HG03108 (cell line): Measurements from ENCODE around the gene C4orf33.
"Not testable (repeated sequence)": the region's sequence is repeated elsewhere in the genome, so short reads cannot be mapped to it uniquely, and the experiment has no call there.

Experiments
- ATAC-seq: cut with Tn5 transposase; IDR thresholded peaks from one replicate; pipeline ENCODE4 v1.9.1; 2021; ENCODE audit warnings: moderate library complexity; ENCODE audit not compliant: unreplicated experiment

C4orf33 gene

DNA sequence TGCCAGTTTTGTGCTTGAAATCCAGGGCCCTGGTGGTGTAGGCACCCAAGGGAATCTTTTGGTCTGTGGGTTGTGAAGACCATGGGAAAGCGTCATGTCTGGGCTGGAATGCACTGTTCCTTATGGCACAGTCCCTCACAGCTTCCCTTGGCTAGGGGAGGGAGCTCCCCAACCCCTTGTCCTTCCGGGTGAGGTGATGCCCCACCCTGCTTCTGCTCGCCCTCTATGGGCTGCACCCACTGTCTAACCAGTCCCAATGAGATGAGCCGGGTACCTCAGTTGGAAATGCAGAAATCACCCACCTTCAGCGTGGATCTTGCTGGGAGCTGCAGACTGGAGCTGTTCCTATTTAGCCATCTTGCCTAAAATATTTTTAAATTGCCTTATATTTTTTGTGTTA is 30.7 kb downstream of the C4orf33 start:
- not testable (repeated sequence) for ATAC-seq

DNA sequence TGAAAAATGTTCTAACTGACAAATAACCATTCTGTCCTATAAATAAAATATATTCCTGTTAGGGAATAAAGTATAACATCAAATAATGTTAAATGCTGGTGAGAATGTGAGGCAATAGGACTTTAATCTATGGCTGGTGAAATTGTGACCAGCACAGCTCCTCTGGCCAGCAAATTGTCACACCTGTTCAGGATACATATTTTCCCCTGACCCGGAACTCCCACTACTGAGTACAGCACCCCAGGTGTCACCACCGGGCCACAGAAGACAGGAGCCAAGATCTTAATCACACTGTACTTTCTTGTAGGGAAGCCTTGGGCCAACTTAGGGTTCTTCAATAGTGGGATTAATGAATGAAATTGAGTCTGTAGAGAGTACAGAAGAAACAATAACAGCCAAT is 33.2 kb downstream of the C4orf33 start:
- ATAC-seq, result no peak

DNA sequence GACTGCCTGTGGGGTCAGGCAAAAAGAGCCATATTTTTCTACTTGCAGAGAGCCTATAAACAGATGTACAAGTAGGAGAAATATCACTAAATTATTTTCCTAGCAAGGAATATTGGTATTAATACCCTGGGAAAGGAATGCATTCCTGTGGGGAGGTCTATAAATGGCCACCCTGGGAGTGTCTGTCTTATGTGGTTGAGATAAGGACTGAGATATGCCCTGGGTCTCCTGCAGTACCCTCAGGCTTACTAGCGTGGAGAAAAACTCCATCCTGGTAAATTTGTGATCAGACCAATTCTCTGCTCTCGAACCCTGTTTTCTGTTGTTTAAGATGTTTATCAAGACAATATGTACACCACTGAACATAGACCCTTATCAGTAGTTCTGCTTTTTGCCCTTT is 35.4 kb downstream of the C4orf33 start:
- ATAC-seq, result no peak

DNA sequence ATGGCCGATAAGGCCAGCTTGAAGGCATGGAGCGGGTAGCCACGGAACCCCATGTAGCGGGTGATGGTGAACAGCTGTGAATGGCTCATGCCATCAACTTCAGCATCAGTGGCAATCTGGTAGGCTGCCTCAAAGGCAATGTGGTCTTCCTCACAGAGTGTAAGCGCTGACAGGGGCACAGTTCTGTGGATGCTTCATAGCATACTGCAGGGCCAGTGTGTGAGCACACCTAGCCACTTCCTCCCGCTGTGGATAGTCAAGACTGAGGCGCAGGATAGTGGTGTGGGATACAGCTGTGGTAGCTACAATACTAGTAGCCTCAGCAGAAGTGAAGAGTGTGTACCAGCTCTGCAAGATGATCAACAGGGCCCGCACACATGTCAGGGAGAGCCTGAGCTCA is 40.5 kb downstream of the C4orf33 start:
- no peak for ATAC-seq

DNA sequence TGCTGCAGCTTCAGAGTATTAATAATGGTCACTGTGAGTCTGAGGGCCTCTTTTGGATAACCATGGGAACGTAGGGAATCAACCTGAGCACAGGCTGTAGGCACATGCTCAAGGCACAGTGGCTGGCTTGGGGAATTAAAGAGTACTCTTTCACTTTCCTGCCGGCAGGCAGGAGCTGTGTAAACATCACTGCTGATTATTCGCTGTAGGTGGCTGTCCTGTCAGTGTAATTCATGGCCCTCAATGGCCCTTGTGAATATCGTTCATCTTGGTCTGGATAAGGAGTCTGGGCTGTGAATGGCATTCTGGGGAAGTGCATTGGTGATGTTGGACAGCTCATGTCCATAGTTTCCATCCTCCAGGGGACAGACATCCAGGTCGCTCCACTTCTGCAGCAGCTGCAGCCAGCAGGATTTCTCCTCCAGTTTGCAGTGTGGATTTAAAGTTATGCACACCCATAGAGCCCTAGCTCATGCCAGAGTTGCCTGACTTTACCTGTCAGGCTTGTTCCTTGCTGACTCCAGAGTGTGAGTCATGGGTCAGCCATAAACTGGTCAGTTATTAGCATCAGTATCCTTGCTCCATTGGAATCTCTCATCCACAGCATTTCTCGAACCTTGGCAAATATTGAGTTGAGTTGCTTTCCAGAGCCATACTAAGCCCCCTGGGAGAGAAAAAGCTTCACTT is 43.0 kb downstream of the C4orf33 start:
- no peak for ATAC-seq

DNA sequence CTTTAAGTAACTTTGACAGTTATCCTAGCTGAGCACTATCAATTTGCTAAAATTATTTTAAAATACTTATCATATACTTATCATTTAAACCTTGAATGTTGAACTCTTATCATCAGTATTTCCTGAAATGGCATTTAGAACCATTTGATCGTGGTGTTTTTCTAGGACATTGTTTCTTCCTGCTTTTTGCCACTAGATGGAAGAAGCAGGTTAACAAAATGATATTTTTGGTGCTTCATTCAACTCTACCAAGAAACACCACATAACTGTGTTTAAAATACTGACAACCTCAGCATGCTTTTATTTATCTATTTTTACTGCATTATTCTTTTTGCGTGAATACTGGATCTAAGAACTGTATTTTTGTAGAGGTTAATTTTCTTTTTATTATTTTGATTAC is 44.6 kb downstream of the C4orf33 start:
- no peak for ATAC-seq

DNA sequence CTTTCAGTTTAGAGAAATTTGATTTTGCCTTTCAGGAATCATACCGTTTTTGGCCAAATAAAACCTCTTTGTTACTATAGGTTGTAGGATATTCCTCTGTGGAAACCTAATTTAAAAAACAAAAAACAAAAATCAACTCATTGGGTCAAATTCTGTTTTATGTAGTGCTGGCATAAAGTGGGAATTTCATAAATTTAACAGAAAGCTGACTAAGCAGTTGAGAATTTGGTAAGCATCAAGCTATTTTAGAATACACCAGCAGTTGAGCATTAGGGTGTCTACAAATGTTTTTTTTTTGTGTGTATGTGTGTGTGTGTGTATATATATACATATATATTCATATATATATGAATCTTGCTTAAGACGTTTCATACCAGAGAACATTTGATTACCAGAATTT is 47.4 kb downstream of the C4orf33 start:
- ATAC-seq, result no peak

DNA sequence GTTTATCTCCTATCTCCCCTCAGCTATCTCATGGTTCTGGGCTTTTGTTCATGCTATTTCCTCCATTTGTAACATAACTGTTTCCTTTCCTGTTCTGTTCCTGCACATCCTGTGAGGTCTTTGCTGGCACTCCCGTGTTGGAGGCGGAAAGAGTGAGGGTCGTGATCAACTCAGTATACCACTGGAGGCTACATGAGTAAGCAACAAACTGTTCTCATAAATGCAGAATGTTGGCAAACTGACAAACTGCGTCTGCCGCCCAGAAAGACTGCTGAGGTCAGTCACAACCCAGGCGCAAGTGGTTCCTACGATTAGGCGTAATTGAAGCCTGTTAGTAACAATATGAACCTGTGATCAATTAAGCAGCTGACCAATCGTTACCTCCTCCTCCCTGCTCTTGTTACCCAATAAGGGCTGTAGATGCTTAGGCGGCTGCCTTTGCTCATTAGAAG is 48.8 kb downstream of the C4orf33 start:
- no peak for ATAC-seq

DNA sequence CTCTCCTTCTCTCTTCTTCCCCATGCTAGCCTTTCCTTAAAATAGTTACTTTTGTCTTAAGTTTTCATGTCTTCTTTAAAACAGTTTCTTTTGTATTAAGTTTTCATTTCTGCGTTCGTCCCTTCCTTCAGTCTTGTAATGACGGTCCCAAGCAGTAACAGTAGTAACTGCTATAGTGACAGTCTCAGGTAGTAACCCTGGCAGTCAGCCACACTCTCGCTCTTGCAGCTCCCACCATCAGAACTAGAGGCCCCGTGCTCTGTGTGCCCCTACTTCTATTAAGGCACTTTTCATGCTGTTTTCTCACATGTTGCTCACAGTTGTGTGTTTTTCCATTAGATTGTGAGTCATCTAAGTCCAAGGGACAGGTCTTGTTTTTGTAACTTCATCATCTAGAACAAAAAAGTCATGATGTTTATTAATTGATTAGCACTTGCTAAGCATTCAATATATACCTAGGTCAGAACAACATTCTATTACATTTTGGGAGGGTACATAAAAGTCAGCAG is 49.3 kb downstream of the C4orf33 start:
- ATAC-seq, result no peak

DNA sequence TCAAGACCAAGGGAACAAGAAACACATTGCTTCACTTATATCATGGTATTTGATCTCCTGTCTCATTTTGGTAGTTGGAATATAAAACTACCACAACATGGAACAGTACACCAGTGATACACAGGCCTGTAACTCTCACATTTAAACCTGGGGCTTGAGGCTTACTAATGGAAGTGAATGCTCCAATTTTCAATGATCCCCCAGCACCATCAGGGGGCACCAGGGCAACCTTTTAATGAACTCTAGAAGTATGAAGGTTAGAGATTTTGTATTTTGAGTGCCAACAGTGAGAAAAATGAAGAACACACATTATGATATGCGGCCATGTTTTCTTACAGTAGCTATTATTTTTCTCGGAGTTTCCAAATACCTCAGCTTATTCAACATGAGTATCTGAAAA is 50.7 kb downstream of the C4orf33 start:
- ATAC-seq, result no peak

DNA sequence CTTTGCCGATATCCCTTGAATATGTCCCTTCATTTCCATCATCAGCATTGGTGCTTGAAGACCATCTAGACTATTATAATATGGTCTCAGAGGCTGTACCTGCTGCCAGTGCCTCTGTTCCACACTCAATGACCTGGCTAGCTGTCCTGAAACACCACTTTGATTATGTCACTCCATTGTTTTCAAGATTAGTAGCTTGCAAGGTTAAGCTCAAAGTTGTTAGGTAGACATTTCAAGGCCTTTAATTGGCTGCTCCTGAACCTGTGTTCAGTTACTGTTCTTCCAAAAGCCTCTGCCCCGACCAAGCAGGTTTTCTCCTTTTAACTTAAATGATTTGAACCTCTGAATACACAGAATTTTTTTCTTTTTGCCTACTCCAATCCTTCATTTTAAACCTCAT is 52.9 kb downstream of the C4orf33 start:
- no peak for ATAC-seq

DNA sequence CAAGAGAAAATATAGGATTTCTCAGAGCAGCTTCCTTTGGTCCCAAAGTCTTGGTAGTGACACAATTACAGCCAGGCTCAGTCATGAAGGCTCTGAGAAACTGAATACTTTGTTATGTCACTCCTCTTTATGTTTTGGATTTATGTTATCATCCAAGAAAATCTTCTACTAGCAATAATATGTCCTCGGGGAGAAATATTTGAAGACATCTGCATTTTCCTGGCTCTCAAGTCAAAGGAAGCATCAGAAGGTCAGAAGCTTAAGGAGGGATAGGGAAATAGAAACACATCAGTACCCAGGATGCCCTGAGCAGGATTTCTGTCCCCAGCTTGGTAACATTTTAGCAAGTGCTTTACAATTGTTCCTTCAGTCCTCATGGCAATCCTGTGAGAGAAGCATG is 54.0 kb downstream of the C4orf33 start:
- ATAC-seq, result no peak

DNA sequence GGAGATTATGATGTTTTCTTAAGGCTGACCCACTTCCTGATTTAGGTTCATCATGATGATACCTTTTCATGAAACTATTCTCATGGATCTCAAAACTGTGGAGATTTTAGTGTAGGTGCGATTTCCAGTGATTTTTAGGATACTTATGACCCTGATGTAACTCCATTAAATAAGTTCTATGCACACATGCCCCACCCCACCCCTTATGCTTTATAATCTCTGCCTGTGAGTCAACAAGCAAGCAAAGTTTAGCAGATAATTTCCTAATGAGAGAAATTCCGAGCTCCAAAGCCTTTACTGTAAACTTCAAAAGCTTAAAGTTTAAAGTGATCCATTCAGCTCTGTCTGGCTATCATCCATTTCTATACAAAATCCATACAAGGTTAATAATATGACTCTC is 56.4 kb downstream of the C4orf33 start:
- ATAC-seq, result no peak

DNA sequence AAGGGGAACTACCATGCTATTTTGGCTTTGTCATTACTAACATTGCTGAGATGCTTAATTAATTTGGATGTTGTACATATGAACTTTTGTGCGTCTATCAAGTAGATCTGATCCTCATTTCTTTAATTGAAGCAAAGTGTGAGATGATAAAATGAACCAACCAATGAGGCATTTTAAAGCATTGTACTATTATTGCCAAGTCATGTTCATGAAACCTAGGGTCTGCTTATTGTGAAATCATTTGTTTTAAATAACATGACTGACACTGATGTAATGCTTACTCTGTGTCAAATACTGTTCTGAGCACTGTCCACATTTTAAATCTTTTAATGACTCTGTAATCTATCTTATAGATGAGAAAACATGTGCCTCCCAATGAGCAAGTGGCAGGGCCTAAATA is 57.7 kb downstream of the C4orf33 start:
- ATAC-seq, result no peak

DNA sequence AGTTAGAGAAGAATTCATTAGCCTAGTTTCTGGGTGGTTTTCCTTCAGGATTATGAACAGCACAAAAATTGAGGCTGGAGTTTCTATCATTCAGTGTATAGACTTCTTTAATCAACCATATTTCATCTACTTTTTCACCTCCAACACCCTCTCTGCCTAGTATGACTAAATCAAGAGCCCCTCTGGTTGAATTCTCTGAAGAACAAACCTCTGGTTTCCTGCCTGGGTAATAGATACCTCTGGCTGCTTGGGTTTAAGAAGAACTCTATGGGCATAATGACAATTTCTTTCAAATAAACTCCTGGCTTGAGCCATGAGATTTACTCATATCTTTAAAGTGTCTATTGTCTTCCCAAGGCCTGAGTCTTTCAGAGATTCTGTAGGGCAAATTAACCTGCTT is 66.5 kb downstream of the C4orf33 start:
- ATAC-seq, result no peak

DNA sequence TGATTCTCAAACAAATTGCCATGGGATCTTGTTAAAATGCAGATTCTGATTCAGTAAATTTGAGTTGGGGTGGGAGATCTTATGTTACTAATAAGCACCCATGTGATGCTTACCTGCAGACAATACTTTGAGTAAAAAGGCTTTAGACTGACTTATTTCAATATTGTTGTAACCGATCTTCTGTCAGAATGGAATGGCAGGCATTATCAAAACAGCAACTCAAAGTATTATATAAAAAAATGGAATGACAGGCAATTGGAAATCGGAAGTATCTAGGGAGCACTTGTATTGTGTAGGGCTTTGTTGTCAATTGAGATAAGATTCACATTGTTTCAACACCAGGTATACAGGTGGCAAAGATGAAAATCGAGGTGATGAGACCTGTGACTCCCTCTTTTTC is 67.5 kb downstream of the C4orf33 start:
- ATAC-seq, result no peak

DNA sequence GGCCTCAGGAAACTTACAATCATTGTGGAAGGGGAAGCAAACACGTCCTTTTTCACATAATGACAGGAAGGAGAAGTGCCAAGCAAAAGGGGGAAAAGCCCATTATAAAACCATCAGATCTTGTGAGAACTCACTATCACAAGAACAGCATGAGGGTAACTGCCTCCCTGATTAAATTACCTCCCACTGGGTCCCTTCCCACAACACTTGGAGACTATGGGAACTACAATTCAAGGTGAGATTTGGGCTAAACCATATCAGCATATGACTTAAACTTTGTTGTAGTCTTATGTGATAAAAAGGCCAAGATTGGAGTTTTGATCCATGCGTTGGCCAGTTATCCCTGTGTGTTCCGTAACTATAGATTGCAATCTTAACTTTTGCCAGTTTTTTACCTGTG is 68.3 kb downstream of the C4orf33 start:
- no peak for ATAC-seq
